Neural progenitor cell (in vitro differentiated cells): ENCODE results near the gene PRR30. TPM values are rescaled to one million over a fixed set of nuclear protein-coding genes. Genes with fewer than 3 reads are reported as not detected.

ENCODE experiments used
- DNase-seq: peaks from one replicate; pipeline ENCODE4 v3.0.0-alpha.2; 2016; ENCODE audit warnings: low spot score
- H2AFZ ChIP-seq: fragments of 200-600 bp; sonication (generic); replicated peaks from 2 replicates; pipeline ENCODE4 v1.6.1; 2016; ENCODE audit warnings: antibody characterized with exemption
- H3F3A ChIP-seq: fragments of 200-600 bp; sonication (generic); 2 replicates; pipeline ENCODE4 v1.6.1; 2016; ENCODE audit warnings: antibody characterized with exemption, low read depth
- H3K27ac ChIP-seq: fragments of 200-600 bp; sonication (generic); 2 replicates; pipeline ENCODE4 v1.5.1; 2016; ENCODE audit warnings: mild to moderate bottlenecking
- H3K27me3 ChIP-seq: fragments of 200-600 bp; sonication (generic); 2 replicates; pipeline ENCODE4 v1.6.1; 2016; ENCODE audit warnings: mild to moderate bottlenecking, moderate library complexity
- H3K36me3 ChIP-seq: fragments of 200-600 bp; sonication (generic); 2 replicates; pipeline ENCODE4 v1.5.1; 2016
- H3K4me1 ChIP-seq: fragments of 200-600 bp; sonication (generic); 2 replicates; pipeline ENCODE4 v1.6.1; 2016; ENCODE audit warnings: mixed run types
- H3K4me2 ChIP-seq: fragments of 200-600 bp; sonication (generic); 2 replicates; pipeline ENCODE4 v1.6.1; 2016
- H3K4me3 ChIP-seq: fragments of 200-600 bp; sonication (generic); 2 replicates; pipeline ENCODE4 v1.5.1; 2016
- H3K79me2 ChIP-seq: fragments of 200-600 bp; sonication (generic); 2 replicates; pipeline ENCODE4 v1.6.1; 2016; ENCODE audit warnings: low read depth
- H3K9ac ChIP-seq: fragments of 200-600 bp; sonication (generic); 2 replicates; pipeline ENCODE4 v1.6.1; 2016
- H3K9me3 ChIP-seq: fragments of 200-600 bp; sonication (generic); 2 replicates; pipeline ENCODE4 v1.5.1; 2016; ENCODE audit warnings: low read depth
- H4K20me1 ChIP-seq: fragments of 200-600 bp; sonication (generic); 2 replicates; pipeline ENCODE4 v1.6.1; 2016; ENCODE audit warnings: low read depth
- H3K27ac Mint-ChIP-seq: 3 replicates; pipeline ENCODE4 v1.8.0; 2021; ENCODE audit warnings: mixed read lengths
- H3K27me3 Mint-ChIP-seq: 2 replicates; pipeline ENCODE4 v1.8.0; 2022; ENCODE audit warnings: low read depth, mild to moderate bottlenecking, inconsistent platforms, moderate library complexity, mixed read lengths; ENCODE audit not compliant: insufficient read depth
- H3K36me3 Mint-ChIP-seq: 3 replicates; pipeline ENCODE4 v1.8.0; 2021; ENCODE audit warnings: mixed read lengths
- H3K4me1 Mint-ChIP-seq: 3 replicates; pipeline ENCODE4 v1.8.0; 2021; ENCODE audit warnings: mixed read lengths
- H3K4me3 Mint-ChIP-seq: 3 replicates; pipeline ENCODE4 v1.8.0; 2021; ENCODE audit warnings: mild to moderate bottlenecking, moderate library complexity, mixed read lengths
- H3K9me3 Mint-ChIP-seq: 3 replicates; pipeline ENCODE4 v1.8.0; 2020; ENCODE audit warnings: mixed read lengths
- EZH2 ChIP-seq: fragments of 200-600 bp; sonication (generic); IDR thresholded peaks from 2 replicates; pipeline ENCODE4 v1.6.1; 2017; ENCODE audit warnings: antibody characterized with exemption, mild to moderate bottlenecking, moderate library complexity
- EZH2phosphoT487 ChIP-seq: fragments of 200-600 bp; sonication (generic); IDR thresholded peaks from 2 replicates; pipeline ENCODE4 v1.6.1; 2017; ENCODE audit warnings: antibody characterized with exemption
- total RNA-seq: library from RNA; depleted of rRNA; stranded (reverse); fragments of >200 nt; gene quantifications from 2 replicates; pipeline ENCODE4 v1.2.3, GENCODE V29; 2015; ENCODE audit warnings: low replicate concordance
- TF ChIP-seq, protein P1 (sequence below): fragments of 200-600 bp; sonication (generic); IDR thresholded peaks from 2 replicates; pipeline ENCODE4 v1.5.1; 2017; ENCODE audit warnings: antibody characterized with exemption, mild to moderate bottlenecking

Gene PRR30
- total RNA-seq, 1 donor from 2014 or later = not detected

- H3K27ac Mint-ChIP-seq = no peak overlapping the region
These were observed 47.2 kb downstream of the PRR30 start for GRCh38 chr2:27091746-27092695.

DNA sequence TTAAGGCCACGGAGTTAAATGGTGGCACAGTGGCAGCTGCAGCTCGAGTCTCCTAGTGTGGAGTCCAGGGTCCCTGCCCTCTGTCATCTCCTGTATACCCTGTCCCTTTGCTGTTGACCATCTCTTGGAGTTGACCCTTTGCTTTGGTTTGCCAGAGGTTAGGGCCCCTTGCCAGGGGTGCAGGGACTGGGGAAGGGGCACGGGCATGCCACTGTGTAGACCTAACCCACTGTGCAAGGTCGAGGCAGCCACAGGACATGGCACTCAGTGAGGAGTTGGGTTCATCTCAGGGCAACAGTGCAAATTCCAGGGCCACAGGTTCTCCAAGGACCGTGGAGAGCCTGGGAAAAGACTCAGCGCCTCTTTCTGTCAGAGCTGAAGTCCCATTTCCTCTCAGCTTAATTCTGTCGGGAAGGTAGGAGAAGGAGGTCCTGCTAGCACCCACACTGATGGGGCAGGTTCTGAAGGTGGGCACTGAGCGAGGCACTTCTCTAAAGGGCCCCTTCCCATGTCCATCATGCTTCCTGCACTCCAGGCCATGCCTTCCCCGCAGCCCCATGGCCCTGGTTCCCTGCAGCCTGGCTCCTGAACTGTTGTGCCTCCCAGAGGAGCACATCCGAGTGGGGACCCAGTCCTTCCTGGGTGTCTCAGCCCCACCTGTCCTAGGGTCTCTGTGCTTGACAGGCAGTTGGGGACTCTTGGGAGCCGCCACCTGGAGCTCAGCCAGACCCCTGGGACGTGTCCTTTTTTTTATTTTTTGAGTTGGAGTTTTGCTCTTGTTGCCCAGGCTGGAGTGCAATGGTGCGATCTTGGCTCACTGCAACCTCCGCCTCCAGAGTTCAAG lies 49.9 kb downstream of the PRR30 start:
- no peak overlapping the region for H3K27ac ChIP-seq
- H4K20me1 ChIP-seq = no peaks in the 10 kb centered on the region
- H2AFZ ChIP-seq = no peak overlapping the region
- H3K9me3 ChIP-seq = no peaks in the 10 kb centered on the region
- H3K9me3 Mint-ChIP-seq = no peaks in the 10 kb centered on the region
- H3K4me1 Mint-ChIP-seq = peaks cover 14% of the 10 kb centered on the region
- H3K4me2 ChIP-seq = no peak overlapping the region
- H3K27ac Mint-ChIP-seq = no peak overlapping the region
- peaks cover 10% of the 10 kb centered on the region for H3K4me1 ChIP-seq
- H3K36me3 ChIP-seq = no peaks in the 10 kb centered on the region
- peaks cover 19% of the 10 kb centered on the region for H3K27me3 ChIP-seq
- no peak overlapping the region for H3K9ac ChIP-seq
- peaks cover 6% of the 10 kb centered on the region for H3K27me3 Mint-ChIP-seq
- H3K4me3 Mint-ChIP-seq = no peak overlapping the region
- no peaks in the 10 kb centered on the region for H3K36me3 Mint-ChIP-seq
- no peak for TF ChIP-seq EZH2
- H3K4me3 ChIP-seq = no peak overlapping the region
- H3K79me2 ChIP-seq = peaks cover 3% of the 10 kb centered on the region
- DNase-seq = no peak
- peaks cover 16% of the 10 kb centered on the region for H3F3A ChIP-seq

More at GRCh38 chr2:27091746-27092695, 47.2 kb downstream of the PRR30 start:
- no peaks in the 10 kb centered on the region for H3K36me3 ChIP-seq
- H3K4me3 Mint-ChIP-seq = no peak overlapping the region
- peaks cover 3% of the 10 kb centered on the region for H3K79me2 ChIP-seq
- H3K36me3 Mint-ChIP-seq = no peaks in the 10 kb centered on the region
- TF ChIP-seq, protein P1, sequence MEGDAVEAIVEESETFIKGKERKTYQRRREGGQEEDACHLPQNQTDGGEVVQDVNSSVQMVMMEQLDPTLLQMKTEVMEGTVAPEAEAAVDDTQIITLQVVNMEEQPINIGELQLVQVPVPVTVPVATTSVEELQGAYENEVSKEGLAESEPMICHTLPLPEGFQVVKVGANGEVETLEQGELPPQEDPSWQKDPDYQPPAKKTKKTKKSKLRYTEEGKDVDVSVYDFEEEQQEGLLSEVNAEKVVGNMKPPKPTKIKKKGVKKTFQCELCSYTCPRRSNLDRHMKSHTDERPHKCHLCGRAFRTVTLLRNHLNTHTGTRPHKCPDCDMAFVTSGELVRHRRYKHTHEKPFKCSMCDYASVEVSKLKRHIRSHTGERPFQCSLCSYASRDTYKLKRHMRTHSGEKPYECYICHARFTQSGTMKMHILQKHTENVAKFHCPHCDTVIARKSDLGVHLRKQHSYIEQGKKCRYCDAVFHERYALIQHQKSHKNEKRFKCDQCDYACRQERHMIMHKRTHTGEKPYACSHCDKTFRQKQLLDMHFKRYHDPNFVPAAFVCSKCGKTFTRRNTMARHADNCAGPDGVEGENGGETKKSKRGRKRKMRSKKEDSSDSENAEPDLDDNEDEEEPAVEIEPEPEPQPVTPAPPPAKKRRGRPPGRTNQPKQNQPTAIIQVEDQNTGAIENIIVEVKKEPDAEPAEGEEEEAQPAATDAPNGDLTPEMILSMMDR = no peak
- no peak for TF ChIP-seq EZH2phosphoT487
- no peak for TF ChIP-seq EZH2
- H2AFZ ChIP-seq = no peak overlapping the region
- H3K9ac ChIP-seq = no peak overlapping the region
- H3K4me3 ChIP-seq = no peak overlapping the region
- H3K4me1 Mint-ChIP-seq = peaks cover 16% of the 10 kb centered on the region
- peaks cover 4% of the 10 kb centered on the region for H3F3A ChIP-seq
- no peaks in the 10 kb centered on the region for H3K9me3 Mint-ChIP-seq
- no peak for DNase-seq
- peaks cover 7% of the 10 kb centered on the region for H3K4me1 ChIP-seq
- no peaks in the 10 kb centered on the region for H3K9me3 ChIP-seq
- H3K4me2 ChIP-seq = no peak overlapping the region
- H3K27me3 ChIP-seq = peaks cover 5% of the 10 kb centered on the region
- H3K27me3 Mint-ChIP-seq = peaks cover 13% of the 10 kb centered on the region
- H4K20me1 ChIP-seq = no peaks in the 10 kb centered on the region
- no peak overlapping the region for H3K27ac ChIP-seq

DNA sequence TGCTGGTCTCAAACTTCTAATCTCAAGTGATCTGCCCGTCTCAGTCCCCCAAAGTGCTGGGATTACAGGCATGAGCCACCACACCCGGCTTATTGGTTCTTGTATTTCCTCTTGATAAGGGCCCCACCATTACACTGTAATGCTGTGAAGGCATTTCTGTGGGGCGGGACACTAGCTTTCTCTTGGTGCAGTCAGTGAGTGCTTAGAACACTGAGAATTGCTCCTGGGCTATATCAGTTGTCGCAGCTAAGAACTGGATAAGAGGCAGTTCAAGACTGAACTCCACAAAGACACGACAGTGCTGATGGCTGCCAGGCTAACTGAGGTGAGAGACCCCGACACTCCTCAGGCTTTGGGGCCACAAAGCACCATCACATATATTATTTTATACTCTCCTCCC lies 50.6 kb downstream of the PRR30 start:
- TF ChIP-seq, protein P1 = no peak
- TF ChIP-seq EZH2phosphoT487 (no peak), EZH2 (no peak)
- Mint-ChIP-seq H3K27me3 (peaks cover 6% of the 10 kb centered on the region), H3K4me1 (peaks cover 17% of the 10 kb centered on the region), H3K27ac (no peak overlapping the region), H3K4me3 (peak overlapping the region; percentile 38), H3K36me3 (no peaks in the 10 kb centered on the region), H3K9me3 (no peaks in the 10 kb centered on the region)
- H3K4me3 ChIP-seq = no peak overlapping the region
- no peaks in the 10 kb centered on the region for H4K20me1 ChIP-seq
- DNase-seq = no peak
- peaks cover 10% of the 10 kb centered on the region for H3K4me1 ChIP-seq
- no peak overlapping the region for H3K9ac ChIP-seq
- no peak overlapping the region for H2AFZ ChIP-seq
- no peaks in the 10 kb centered on the region for H3K9me3 ChIP-seq
- peaks cover 19% of the 10 kb centered on the region for H3K27me3 ChIP-seq
- H3K27ac ChIP-seq = no peak overlapping the region
- no peak overlapping the region for H3K4me2 ChIP-seq
- peaks cover 3% of the 10 kb centered on the region for H3K79me2 ChIP-seq
- H3F3A ChIP-seq = peaks cover 16% of the 10 kb centered on the region
- H3K36me3 ChIP-seq = no peaks in the 10 kb centered on the region
